Astrocyte (in vitro differentiated cells and primary cell): ENCODE data around the gene KRTAP1-1. TPM values are rescaled to one million over a fixed set of nuclear protein-coding genes. Genes with fewer than 3 reads are reported as not detected.
A peak's percentile ranks its signal among the peaks of the same experiment; 100 is the strongest.
"Not testable (repeated sequence)": the region's sequence is repeated elsewhere in the genome, so short reads cannot be mapped to it uniquely, and the experiment has no call there.

ENCODE experiments used
- DNase-seq: peaks from one replicate; pipeline ENCODE4 v3.0.0-alpha.2; 2010; ENCODE audit warnings: low read depth
- FAIRE-seq: peaks from 2 replicates; lab custom pipeline; 2011; peaks lifted over from hg19 to GRCh38; lab: Jason Lieb, UNC
- H2AFZ ChIP-seq: 2 replicates; pipeline ENCODE4 v1.6.0; 2012; ENCODE audit warnings: low read depth, low read length, inconsistent platforms
- H3K27ac ChIP-seq: 2 replicates; pipeline ENCODE4 v1.5.1; 2011; ENCODE audit warnings: low read depth, low read length, inconsistent platforms
- H3K27me3 ChIP-seq: 2 replicates; pipeline ENCODE4 v1.6.0; 2011; ENCODE audit warnings: low read length, inconsistent platforms; ENCODE audit not compliant: insufficient read depth
- H3K36me3 ChIP-seq: 2 replicates; pipeline ENCODE4 v1.5.1; 2011; ENCODE audit warnings: low read length, inconsistent platforms; ENCODE audit not compliant: insufficient read depth
- H3K4me1 ChIP-seq: 2 replicates; pipeline ENCODE4 v1.5.1; 2011; ENCODE audit warnings: low read length, inconsistent platforms; ENCODE audit not compliant: insufficient read depth
- H3K4me2 ChIP-seq: 2 replicates; pipeline ENCODE4 v1.6.0; 2012; ENCODE audit warnings: low read length, inconsistent platforms
- H3K4me3 ChIP-seq: 2 replicates; pipeline ENCODE4 v1.5.1; 2011; ENCODE audit warnings: low read depth, mild to moderate bottlenecking, low read length, inconsistent platforms; ENCODE audit not compliant: insufficient read depth
- H3K79me2 ChIP-seq: 2 replicates; pipeline ENCODE4 v1.6.0; 2012; ENCODE audit warnings: mild to moderate bottlenecking, low read length, inconsistent platforms; ENCODE audit not compliant: insufficient read depth
- H3K9ac ChIP-seq: 2 replicates; pipeline ENCODE4 v1.6.0; 2012; ENCODE audit warnings: mild to moderate bottlenecking, low read length, inconsistent platforms
- H3K9me3 ChIP-seq: 2 replicates; pipeline ENCODE4 v1.5.1; 2012; ENCODE audit warnings: low read depth, mild to moderate bottlenecking, low read length, inconsistent platforms; ENCODE audit not compliant: insufficient read depth
- H4K20me1 ChIP-seq: 2 replicates; pipeline ENCODE4 v1.6.0; 2012; ENCODE audit warnings: low read length, inconsistent platforms; ENCODE audit not compliant: insufficient read depth
- H3K27ac Mint-ChIP-seq: one replicate; pipeline ENCODE4 v1.8.0; 2021; ENCODE audit warnings: mild to moderate bottlenecking, mixed read lengths; ENCODE audit not compliant: unreplicated experiment
- H3K27me3 Mint-ChIP-seq: one replicate; pipeline ENCODE4 v1.8.0; 2021; ENCODE audit warnings: low read depth, mixed read lengths; ENCODE audit not compliant: unreplicated experiment
- H3K36me3 Mint-ChIP-seq: one replicate; pipeline ENCODE4 v1.8.0; 2021; ENCODE audit warnings: low read depth, mixed read lengths; ENCODE audit not compliant: unreplicated experiment
- H3K4me1 Mint-ChIP-seq: one replicate; pipeline ENCODE4 v1.8.0; 2021; ENCODE audit warnings: low read depth, mixed read lengths; ENCODE audit not compliant: unreplicated experiment
- H3K4me3 Mint-ChIP-seq: one replicate; pipeline ENCODE4 v1.8.0; 2021; ENCODE audit warnings: mild to moderate bottlenecking, moderate library complexity, mixed read lengths; ENCODE audit not compliant: unreplicated experiment
- H3K9me3 Mint-ChIP-seq: one replicate; pipeline ENCODE4 v1.8.0; 2021; ENCODE audit warnings: mild to moderate bottlenecking, mixed read lengths; ENCODE audit not compliant: unreplicated experiment
- EZH2 ChIP-seq: IDR thresholded peaks from 2 replicates; pipeline ENCODE4 v1.6.1; 2012; ENCODE audit warnings: mild to moderate bottlenecking, low read length, inconsistent platforms; ENCODE audit not compliant: insufficient read depth
- total RNA-seq: library from RNA; stranded (reverse); gene quantifications from 2 replicates; pipeline ENCODE4 v1.2.1, GENCODE V29; 2021
- TF ChIP-seq, protein P1 (sequence below): IDR thresholded peaks from 2 replicates; pipeline ENCODE4 v1.5.1; 2011; ENCODE audit warnings: low read depth, mild to moderate bottlenecking, inconsistent platforms, low read length, moderate library complexity; ENCODE audit not compliant: insufficient read depth

KRTAP1-1 gene
- total RNA-seq, 1 donor from 2014 or later = not detected

DNA sequence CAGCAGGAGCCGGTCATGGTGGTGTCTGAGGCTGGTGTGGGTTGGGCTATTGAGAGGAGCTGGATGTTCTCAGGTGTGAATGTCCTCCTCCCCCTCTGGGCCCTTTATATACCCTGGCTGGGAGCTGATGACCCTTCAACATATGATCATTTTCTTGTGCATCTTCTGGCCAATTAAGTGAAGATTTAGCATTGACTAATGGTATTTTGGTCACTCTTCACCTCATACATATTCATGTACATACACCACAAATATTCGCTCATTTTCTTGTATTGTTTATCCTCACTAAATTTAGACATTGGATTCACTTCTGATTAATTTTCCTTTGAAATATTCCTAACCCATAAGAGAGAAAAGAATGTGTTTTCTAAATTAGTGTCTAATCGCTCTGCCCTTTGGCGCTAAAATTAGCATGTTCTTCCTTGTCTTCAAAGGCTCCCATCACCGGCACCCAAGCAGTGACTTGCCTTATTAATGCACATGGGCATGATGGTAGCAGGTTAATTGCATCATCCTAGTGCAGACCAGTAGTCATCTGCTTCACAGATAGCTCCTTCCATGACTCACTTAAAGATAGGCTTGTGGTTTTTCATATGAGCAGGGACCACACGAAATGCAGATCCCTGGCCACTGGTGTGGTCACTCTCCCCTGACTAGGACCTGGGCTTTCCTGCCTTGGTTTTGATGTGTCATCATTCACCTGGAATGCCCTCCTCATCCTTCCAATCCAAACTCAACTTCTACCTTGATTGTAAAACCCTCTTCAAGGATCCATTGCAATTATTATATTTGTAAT is 24.8 kb upstream of the KRTAP1-1 start, which contains the start of gene KRTAP2-4:
KRTAP2-4 (minus strand) TSS at position 51 of the 796 bp plus-strand sequence; CDS start at position 17, 34 bp downstream.
- H3K4me3 Mint-ChIP-seq = no peak within 1 kb of the TSS
- FAIRE-seq (peak; percentile 97), DNase-seq (peak; percentile 99)
- Histone ChIP-seq H3K27me3 (no peaks in the 10 kb centered on the region), H4K20me1 (no peaks in the 10 kb centered on the region), H3K4me3 (no peak within 1 kb of the TSS), H2AFZ (no peak within 1 kb of the TSS), H3K79me2 (no peaks in the 10 kb centered on the region), H3K36me3 (no peaks in the 10 kb centered on the region), H3K4me2 (peak within 1 kb of the TSS; percentile 16), H3K4me1 (peaks cover 37% of the 10 kb centered on the region), H3K9me3 (no peaks in the 10 kb centered on the region), H3K9ac (peak within 1 kb of the TSS; percentile 40), H3K27ac (peak within 1 kb of the TSS; percentile 86)
- peaks cover 2% of the 10 kb centered on the region for H3K9me3 Mint-ChIP-seq
- peaks cover 35% of the 10 kb centered on the region for H3K4me1 Mint-ChIP-seq
- peak within 1 kb of the TSS; percentile 83 for H3K27ac Mint-ChIP-seq
- no peaks in the 10 kb centered on the region for H3K27me3 Mint-ChIP-seq
- no peaks in the 10 kb centered on the region for H3K36me3 Mint-ChIP-seq
- TF ChIP-seq EZH2 = no peak
- TF ChIP-seq, protein P1, sequence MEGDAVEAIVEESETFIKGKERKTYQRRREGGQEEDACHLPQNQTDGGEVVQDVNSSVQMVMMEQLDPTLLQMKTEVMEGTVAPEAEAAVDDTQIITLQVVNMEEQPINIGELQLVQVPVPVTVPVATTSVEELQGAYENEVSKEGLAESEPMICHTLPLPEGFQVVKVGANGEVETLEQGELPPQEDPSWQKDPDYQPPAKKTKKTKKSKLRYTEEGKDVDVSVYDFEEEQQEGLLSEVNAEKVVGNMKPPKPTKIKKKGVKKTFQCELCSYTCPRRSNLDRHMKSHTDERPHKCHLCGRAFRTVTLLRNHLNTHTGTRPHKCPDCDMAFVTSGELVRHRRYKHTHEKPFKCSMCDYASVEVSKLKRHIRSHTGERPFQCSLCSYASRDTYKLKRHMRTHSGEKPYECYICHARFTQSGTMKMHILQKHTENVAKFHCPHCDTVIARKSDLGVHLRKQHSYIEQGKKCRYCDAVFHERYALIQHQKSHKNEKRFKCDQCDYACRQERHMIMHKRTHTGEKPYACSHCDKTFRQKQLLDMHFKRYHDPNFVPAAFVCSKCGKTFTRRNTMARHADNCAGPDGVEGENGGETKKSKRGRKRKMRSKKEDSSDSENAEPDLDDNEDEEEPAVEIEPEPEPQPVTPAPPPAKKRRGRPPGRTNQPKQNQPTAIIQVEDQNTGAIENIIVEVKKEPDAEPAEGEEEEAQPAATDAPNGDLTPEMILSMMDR = no peak

DNA sequence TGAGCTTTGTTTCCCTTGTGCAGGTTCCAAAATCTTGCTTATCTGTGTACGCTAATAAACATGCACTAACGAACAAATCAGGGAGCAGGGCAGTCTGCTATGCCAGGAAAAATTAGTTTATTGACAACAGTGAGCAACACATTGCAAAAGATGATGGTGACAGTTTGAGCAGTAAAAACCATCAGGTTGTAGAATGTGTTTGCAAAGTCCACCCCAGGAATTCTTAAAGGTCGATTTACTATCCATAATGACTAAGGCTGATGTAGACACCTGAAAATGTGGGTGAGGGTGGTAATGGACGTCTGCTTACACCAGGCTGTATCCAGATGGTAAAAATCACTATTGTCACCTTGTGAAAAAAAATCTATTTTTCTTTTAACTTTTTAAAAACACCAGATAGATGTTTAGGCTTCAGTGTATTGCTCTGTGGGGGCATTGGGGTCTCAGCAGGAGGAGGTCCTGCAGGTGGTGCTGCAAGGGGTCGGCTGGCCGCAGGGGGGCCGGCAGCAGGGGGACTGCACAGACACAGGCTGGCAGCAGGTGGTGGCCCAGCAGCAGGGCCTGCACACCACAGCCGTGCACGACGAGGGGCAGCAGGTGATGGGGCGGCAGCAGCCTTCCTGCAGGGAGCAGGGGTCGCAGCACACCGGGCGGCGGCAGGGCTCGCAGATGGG is 23.9 kb upstream of the KRTAP1-1 start:
- H4K20me1 ChIP-seq, H3K4me3 ChIP-seq, H3K27me3 Mint-ChIP-seq, H2AFZ ChIP-seq, H3K27ac ChIP-seq, H3K9ac ChIP-seq, H3K79me2 ChIP-seq, H3K9me3 ChIP-seq, FAIRE-seq, H3K4me2 ChIP-seq, H3K36me3 ChIP-seq, H3K9me3 Mint-ChIP-seq, DNase-seq, H3K4me3 Mint-ChIP-seq, H3K27me3 ChIP-seq, H3K36me3 Mint-ChIP-seq: not testable (repeated sequence)
- peak overlapping the region; percentile 42 for H3K27ac Mint-ChIP-seq
- H3K4me1 Mint-ChIP-seq = peaks cover 43% of the 10 kb centered on the region
- H3K4me1 ChIP-seq = peaks cover 45% of the 10 kb centered on the region

DNA sequence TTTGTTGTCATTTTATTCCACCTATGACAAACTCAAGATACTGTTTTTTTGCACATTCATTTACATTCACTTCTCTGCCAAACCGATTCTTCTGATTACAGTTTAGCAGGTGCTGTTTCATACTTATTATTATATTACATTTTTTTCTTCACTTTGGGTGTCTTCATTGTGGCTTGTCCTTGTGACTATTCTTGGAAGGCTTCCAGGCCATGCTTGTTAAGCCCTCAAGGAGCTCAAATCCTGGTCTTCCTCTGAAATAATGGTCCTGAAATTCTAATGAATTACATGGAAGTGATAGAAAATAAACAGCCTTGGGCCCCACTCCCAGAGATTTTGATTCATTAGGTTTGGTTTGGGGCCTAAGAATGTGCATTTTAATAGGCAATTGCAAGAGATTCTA is 23.1 kb upstream of the KRTAP1-1 start:
- Histone ChIP-seq H4K20me1 (no peaks in the 10 kb centered on the region), H2AFZ (no peak overlapping the region), H3K36me3 (no peaks in the 10 kb centered on the region), H3K4me2 (no peak overlapping the region), H3K4me1 (peaks cover 52% of the 10 kb centered on the region), H3K79me2 (no peaks in the 10 kb centered on the region), H3K4me3 (no peak overlapping the region), H3K27ac (no peak overlapping the region), H3K9ac (no peak overlapping the region), H3K27me3 (no peaks in the 10 kb centered on the region), H3K9me3 (no peaks in the 10 kb centered on the region)
- FAIRE-seq (no peak), DNase-seq (no peak)
- peaks cover 50% of the 10 kb centered on the region for H3K4me1 Mint-ChIP-seq
- no peak overlapping the region for H3K27ac Mint-ChIP-seq
- no peaks in the 10 kb centered on the region for H3K27me3 Mint-ChIP-seq
- H3K9me3 Mint-ChIP-seq = peaks cover 2% of the 10 kb centered on the region
- TF ChIP-seq, protein P1 = no peak
- TF ChIP-seq EZH2 = no peak
- H3K36me3 Mint-ChIP-seq = no peaks in the 10 kb centered on the region
- H3K4me3 Mint-ChIP-seq = no peak overlapping the region
